ENCODE measurements around the gene HSD17B4.
"Not testable (repeated sequence)": the region's sequence is repeated elsewhere in the genome, so short reads cannot be mapped to it uniquely, and the experiment has no call there.

HSD17B4 gene, protein sequence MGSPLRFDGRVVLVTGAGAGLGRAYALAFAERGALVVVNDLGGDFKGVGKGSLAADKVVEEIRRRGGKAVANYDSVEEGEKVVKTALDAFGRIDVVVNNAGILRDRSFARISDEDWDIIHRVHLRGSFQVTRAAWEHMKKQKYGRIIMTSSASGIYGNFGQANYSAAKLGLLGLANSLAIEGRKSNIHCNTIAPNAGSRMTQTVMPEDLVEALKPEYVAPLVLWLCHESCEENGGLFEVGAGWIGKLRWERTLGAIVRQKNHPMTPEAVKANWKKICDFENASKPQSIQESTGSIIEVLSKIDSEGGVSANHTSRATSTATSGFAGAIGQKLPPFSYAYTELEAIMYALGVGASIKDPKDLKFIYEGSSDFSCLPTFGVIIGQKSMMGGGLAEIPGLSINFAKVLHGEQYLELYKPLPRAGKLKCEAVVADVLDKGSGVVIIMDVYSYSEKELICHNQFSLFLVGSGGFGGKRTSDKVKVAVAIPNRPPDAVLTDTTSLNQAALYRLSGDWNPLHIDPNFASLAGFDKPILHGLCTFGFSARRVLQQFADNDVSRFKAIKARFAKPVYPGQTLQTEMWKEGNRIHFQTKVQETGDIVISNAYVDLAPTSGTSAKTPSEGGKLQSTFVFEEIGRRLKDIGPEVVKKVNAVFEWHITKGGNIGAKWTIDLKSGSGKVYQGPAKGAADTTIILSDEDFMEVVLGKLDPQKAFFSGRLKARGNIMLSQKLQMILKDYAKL

DNA sequence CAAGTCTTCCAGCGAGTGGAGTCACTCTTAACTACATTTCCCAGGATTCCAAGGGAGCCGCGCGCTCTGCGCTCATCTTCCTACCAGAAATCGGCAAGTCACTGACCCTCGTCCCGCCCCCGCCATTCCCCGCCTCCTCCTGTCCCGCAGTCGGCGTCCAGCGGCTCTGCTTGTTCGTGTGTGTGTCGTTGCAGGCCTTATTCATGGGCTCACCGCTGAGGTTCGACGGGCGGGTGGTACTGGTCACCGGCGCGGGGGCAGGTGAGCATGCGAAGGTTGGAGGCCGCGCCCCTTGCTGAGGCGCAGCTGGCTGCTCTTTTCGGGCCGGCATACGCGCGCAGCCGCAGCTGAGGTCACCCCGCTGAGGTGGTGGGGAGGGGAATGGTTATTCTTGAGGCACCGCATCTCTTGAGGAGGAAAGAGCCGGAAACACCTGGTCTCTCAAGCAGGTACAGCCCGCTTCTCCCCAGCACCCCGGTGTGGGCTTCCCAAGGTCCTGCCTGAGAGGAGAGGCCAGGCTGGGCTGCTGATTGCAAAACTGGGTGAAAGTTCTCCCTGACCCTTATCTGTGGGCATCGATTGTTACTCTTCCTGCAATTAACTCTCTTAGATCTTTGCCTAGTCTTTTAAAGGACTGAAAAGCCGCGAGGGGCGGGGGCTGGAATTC lies at the start of gene HSD17B4:
HSD17B4 (plus strand) TSS at position 125 of the 667 bp plus-strand sequence; CDS start at position 204, 79 bp downstream.
- DNase-seq (ENCODE audit: low read depth), result peak; percentile 85

DNA sequence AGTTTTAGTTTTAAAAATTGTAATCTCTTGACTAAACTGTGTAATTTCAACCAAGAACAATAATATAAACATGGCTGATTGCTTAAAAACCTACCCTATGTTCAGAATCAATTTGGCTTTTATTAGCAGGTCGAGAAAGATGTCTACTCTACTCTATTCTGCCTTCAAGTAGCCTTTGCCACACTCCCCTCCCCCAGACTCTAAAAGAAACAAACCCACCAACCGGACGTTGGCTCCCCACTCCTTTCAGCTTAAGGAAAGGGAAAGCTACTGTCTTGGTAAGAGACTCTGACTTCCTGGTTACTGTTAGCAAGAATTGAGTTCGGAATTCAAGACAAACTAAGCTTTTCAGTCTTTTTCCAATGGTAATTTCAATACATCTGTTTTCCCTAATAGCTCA lies 49.7 kb upstream of the HSD17B4 start:
- DNase-seq (ENCODE audit: low read depth), result no peak

DNA sequence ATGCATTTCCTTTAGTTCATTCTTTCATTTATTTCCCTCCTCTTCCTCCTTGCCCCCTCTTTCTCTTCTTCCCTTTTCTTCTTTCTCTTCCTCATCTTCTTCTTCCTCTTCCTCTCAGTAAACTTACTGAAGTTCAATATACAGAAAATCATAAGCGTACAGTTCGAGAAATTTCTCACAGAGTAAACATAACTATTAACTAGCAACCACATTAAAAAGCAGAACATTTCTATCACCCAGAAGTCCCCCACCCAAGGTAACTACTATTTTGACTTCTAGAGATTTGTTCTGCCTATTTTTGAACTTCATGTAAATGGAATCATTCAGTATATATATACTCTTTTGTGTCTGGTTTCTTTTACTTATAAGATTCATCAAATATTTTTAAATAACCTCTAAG lies 48.3 kb upstream of the HSD17B4 start:
- DNase-seq (ENCODE audit: low read depth), result no peak

DNA sequence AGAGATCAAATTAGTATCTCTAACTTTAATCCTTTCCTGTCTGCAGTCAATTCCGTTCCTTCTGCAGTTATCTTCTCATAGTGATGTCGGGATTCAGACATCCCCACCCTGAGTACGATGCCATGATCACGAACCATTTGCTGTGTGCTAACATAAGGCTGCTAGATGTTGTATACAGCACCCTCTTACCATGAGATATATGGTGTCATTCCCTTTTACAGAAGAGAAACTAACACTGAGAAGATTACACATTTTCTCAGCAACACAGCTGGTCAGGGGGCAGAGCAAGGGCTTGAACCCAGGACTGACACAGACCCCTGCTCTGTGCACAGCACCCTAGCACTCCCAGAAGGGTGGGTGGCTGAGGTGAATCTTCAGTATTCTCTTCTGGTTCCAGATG lies 46.9 kb upstream of the HSD17B4 start:
- DNase-seq (ENCODE audit: low read depth), result no peak

DNA sequence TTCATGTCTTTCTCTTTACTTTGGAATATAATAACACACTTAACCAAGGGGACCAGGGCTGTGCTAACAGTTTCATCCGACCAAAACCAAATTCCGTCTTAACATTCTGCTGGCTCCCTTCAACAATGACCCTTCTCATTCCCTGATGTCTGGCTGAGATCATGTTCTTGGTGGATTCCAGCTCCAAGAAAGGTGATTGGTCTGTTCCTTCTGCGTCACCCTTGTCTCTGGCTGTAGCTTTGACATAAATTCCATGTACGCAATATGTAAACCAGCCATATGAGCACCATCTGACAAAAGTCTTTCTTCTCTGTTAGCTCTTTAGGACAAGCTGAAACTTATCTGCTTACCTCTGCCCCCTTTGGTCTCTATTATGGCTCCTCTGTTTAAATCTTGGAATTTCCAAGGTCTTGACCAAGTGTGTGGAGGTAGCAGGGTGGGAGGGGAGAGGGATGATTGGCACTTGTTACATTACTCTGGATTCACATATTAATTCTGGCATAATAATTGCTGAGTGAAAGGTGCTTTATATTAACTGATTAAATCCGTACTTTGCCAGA lies 45.7 kb upstream of the HSD17B4 start:
- no peak for DNase-seq (ENCODE audit: low read depth)

DNA sequence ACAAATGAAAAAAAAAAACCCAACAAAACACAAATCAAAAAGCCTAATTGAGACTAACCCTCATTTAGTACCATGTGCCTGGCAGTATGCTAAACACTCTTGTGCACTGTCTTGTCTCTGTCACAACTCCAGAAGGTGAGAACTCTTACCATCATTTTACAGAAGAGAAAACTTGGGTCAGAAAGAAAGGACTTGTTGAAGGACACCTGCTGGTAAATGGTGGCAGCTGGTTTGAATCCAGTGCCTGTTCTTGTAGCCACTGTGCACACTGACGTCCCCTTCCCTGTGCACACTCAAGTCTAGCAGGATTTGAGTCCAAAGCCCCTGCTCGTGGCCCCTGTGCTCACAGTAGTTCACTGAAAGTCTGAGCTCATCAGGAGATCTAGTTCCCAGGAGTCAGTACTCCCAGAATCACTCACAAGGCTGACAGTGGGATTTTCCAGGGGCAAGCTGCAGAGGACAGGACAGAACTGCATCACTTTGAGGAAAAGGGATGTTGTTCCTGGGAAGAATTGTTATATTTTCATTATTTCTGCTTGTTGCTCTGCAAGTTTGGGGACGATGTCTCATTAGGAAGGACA lies 43.0 kb upstream of the HSD17B4 start:
- DNase-seq (ENCODE audit: low read depth), result no peak

DNA sequence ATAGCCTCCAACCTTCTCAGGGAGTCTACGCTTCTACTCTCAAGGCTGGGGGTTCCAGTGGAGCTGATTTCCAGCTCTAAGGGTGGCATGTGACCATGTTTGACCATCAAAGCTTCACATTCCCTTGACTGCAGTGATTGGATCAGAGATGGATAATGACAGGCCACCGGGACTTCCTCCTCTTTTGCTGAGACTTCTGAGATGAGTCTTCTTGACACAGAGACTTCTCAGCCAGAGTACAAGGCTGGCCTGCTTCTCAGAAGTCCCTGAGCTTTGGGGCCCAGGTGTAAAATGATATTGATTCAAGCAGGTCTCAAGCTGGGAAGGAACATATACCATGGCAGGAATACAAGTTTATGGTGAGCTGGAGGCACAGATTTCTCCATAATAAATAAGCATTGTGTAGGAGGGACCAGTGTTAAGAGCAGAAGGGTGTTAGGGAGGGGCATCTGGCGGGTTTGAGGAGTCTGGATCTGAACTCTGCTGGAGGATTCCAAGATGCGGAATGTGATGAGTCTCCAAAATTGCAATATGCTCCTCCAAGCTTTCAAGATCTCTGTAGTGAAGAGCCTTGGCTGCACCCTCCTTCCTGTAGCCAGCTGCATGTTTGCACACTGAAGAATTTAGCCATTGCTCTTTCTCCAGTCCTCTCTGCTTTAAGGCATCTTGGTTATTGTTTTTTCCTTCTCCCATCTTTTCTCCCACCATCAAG lies 41.7 kb upstream of the HSD17B4 start:
- no peak for DNase-seq (ENCODE audit: low read depth)

DNA sequence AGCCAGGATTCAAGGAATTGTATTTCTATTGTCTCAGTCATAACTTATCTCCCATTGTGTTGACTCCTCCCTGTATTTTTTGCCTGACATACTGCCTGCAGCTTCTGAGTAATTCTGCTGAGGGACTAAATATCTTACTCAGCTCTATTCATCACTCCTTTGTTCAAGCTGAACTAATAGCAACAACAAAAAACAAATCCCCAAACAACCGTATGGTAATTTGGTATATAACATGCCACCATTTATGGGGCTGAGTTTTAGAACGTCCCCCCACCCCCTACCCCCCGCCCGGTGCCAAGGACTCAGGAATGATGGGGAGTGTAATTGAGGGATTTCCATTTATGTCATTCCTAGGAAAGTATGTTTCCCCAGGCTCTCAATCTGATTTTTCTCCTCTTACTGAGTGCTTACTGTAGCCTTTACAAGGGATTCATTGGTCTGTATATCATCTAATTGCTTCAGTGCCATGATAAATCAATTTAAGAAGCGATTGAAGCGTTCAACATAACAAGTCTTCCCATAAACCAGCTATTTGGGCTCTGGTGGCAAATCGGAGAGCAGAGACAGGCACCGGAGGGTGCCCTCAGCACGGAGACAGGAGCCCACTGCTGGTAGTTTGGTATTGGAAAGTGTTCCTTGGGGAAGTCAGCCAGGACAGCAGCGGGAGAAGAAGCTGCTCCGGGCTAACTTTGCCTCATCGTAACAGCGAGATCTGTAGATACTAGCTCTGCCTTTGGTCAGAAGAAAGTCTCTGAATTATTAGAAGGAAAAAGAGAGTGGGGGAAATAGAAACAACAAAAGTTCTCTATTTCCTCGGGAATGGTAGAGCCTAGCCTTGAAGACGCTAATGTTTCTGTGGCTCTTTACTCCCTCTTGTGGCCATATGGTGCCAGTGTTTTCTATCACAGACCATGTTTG lies 40.7 kb upstream of the HSD17B4 start:
- peak; percentile 75 for DNase-seq (ENCODE audit: low read depth)

DNA sequence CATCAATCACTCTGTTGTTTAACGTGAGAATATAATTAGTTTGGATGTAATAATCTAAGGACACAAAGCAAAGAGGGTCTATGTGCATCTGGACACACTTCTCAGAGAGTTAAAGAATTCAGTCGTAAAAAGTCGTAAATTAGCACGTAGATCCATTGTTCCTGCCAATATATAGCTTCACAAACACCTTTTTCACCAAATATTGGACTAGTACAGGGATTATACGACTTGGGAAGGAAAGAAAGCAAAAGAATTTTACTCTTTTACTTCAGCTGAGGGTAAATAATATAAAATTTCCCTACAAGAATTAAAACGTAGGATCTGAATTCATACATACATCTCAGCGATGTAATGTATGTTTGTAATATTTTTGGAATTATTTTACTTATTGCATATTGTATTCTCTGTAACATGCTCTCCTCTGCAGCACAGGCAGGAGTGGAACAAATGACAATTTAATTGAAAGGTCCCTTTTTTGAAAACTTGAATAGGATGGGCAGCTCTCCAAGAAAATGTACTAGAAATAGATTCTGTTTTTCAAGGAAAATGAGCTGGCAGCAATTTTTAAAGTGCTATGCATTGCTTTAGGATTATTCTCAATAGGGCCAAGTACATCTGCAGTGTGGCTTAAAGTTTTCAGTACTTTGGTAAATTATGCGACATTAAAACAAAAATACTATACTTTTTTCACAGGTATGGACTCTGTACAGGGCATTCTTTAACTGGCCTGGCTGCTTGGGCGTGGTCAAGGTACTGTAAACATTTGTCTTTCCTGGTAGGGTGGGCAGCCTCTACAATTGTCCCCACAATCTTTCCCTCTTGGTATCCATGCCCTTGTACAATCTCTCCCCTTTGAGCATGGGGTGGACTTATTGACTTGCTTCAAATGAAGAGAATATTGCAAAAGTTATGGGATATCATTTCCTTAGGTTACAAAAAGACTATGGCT lies 39.7 kb upstream of the HSD17B4 start:
- no peak for DNase-seq (ENCODE audit: low read depth)

DNA sequence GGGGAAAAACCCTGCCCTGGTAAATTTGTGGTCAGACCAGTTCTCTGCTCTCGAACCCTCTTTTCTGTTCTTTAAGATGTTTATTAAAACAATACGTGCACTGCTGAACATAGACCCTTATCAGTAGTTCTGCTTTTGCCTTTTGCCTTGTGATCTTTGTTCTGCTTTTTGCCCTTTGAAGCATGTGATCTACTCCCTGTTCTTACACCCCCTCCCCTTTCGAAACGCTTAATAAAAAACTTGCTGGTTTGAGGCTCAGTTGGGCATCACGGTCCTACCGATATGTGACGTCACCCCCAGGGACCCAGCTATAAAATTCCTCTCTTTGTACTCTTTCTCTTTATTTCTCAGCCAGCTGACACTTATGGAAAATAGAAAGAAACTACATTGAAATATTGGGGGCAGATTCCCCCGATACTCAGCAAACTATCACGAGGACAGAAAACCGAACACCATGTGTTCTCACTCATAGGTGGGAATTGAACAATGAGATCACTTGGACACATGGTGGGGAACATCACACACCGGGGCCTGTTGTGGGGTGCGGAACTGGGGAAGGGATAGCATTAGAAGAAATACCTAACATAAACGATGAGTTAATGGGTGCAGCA lies 38.1 kb upstream of the HSD17B4 start:
- not testable (repeated sequence) for DNase-seq (ENCODE audit: low read depth)

DNA sequence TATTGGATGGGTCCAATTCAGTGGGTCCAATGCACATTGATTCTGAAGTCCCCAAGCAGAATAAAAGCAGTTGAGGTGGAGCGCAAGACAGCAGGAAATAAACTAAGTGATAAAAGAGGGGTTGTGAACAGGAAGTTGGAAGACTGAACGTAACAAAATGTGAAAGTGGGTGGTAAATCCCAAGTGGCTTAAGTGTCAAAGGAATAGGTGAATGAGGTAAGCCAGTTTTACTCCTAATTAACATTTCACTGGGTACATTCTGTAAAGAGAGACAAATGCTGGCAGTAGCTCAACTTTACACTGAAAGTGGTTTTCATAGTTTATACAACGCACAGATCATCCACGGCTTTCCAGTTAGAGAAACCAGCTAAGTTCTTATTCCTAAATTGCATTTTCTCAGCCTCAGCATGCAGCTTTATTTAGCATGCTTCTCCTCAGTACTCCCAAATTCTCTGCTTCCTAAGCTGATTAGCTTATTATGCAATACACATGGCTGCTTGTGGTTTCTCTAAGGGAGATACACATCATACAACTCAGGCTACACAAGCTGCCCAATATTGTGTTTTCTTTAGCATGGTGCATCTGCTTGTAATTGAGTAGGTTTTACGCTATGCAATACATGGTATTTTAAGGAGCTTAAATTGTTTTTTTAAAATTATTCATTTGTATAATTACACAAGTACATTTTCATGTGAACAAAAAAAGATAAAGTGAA lies 34.2 kb upstream of the HSD17B4 start:
- peak; percentile 98 for DNase-seq (ENCODE audit: low read depth)

DNA sequence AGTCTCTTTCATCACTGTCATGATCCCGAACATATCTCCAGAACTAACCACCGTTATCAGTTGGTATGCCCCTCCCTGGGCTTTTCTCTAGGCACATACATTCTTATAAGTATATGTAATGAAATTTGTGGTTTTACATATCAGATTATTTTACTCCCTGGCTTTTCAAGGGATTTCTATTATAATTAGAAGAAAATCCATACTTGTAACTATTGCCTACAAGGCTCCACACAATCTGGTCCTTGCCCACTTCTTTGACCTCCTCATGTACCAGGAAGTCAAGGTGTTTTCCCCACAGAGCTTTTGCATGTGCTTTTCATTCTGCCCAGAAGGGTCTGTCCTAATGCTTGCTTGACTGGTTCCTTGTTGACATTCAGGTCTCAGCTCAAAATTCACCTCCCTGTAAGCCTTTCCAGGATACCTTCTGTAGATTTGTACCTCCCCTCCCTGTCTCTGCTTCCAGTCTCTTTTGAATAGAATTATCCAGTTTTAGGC lies 33.6 kb upstream of the HSD17B4 start:
- peak; percentile 95 for DNase-seq (ENCODE audit: low read depth)

DNA sequence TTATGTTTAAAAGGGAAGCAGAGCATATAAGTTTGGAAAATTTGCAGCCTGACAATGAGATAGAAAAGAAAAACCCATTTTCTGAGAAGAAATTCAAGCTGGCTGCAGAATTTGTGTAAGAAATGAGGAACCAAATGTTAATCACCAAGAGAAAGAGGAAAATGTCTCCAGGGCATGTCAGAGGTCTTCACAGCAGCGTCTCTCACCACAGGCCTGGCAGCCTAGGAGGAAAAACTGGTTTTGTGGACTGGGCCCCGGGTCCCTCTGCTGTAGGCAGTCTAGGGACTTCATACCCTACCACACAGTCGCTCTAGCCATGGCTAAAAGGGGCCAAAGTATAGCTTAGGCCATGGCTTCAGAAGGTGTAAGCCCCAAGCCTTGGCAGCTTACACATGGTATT lies 32.1 kb upstream of the HSD17B4 start:
- no peak for DNase-seq (ENCODE audit: low read depth)

DNA sequence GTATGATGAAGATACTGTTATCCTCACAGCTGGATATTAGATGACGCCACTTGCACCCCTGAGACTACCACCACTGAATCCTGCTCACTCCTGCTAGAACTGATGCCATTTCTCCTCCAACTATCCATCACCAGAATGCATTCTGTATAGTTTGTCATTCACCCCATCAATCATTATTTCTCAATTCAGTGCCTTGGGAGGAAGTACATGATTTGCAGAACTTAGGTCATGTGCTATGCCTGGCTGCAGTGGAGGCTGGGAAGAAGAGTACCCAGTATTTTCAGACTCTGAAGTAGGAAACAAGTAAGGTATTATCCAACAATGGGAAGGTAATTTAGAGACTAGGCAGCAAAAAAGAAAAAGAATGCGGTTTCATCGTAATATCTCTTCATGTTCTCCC lies 26.2 kb upstream of the HSD17B4 start:
- DNase-seq (ENCODE audit: low read depth), result no peak

DNA sequence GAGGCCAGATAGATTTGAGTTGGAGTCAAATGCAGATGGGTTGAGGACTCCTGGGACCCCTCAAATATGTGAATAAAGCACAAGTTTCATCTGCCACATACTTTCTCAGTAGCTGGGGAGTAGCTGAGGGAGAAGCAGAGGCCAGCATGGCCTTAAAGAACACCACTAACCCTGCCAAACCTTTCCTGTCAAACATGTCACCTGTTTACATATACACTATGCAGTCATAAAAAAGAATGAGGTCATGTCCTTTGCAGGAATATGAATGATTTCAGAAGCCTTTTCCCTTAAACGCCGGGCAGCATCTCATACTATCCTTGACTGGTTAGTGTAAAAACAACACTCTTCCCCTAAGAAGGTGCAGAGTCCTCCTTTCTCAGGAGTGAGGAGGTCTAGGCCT lies 25.2 kb upstream of the HSD17B4 start:
- DNase-seq (ENCODE audit: low read depth), result no peak

DNA sequence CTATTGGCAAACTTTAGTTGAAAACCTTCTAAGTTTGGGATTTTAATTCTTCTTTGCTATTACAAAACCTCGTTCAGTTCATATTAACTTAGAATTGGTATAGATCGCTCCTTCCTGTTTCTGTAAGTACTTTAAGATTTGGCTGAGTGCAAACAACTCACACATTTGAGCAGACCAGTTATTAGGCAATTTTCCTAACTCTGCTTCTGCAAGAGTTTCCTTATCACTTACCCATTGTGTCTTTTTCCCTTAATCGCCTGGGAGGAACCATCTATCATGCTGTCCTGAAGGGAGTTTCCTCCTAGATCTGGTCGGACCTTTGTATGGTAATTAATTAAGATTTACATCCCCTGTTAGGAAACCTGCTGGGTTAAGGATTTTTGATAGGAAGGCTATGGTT lies 24.7 kb upstream of the HSD17B4 start:
- peak; percentile 70 for DNase-seq (ENCODE audit: low read depth)

DNA sequence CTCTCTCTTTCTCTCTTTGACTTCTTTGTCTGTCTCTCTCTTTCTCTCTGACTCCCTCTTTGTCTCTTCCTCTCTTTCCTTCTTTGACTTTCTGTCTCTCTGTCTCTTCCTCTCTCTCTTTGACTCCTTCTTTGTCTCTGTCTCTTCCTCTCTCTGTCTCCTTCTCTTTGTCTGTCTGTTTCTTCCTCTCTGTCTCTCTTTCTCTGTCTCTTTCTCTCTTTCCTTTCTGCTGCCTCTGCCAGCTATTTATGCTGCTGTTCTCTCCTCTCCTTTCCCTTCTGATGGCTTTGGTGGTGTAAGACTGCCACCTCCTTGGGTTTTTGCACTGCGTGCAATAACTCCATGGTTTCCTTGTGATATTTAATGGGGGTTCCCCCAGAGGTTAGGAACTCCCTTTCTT lies 24.1 kb upstream of the HSD17B4 start:
- not testable (repeated sequence) for DNase-seq (ENCODE audit: low read depth)

DNA sequence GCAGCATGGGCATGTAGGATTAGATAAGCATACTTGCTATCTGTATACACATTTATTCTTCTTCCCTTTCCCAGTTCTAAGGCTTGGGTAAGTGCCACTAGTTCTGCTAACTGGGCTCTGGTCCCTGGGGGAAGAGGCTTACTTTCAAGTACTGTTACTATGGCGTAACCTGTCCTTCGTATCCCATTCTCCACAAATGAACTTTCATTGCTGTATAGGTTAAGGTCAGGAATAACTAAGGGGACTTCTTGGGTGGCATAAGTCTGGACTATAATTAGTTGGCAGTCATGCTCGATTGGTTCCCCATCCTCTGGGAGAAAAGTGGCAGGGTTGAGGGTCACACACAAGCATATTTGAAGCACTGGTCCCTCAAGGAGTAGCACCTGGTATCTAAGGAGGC lies 23.7 kb upstream of the HSD17B4 start:
- DNase-seq (ENCODE audit: low read depth), result not testable (repeated sequence)

Data from amniotic epithelial cell (primary cell).